Transverse colon (tissue), 4 donors: ENCODE data around the gene ARFIP1. TPM values are rescaled to one million over a fixed set of nuclear protein-coding genes. Genes with fewer than 3 reads are reported as not detected.
A peak's percentile ranks its signal among the peaks of the same experiment; 100 is the strongest.

Source experiments
- DNase-seq: peaks from one replicate; pipeline ENCODE4 v3.0.0-alpha.2; 2019
- H3K27ac ChIP-seq, 4 donors: fragments of 200-600 bp; sonication (generic); 2 replicates each; pipeline ENCODE4 v1.5.1; 2016 to 2018; ENCODE audit warnings: inconsistent platforms in 4 of 4
- H3K27me3 ChIP-seq: fragments of 200-600 bp; sonication (generic); 2 replicates; pipeline ENCODE4 v1.5.1; 2017; ENCODE audit warnings: inconsistent platforms
- H3K36me3 ChIP-seq, 4 donors: fragments of 200-600 bp; sonication (generic); 2 replicates each; pipeline ENCODE4 v1.5.1; 2017 to 2019; ENCODE audit warnings: inconsistent platforms in 4 of 4
- H3K4me1 ChIP-seq, 4 donors: fragments of 200-600 bp; sonication (generic); 2 replicates each; pipeline ENCODE4 v1.5.1; 2017 to 2020; ENCODE audit warnings: inconsistent platforms in 4 of 4
- H3K4me3 ChIP-seq, 4 donors: fragments of 200-600 bp; sonication (generic); 1 replicate in 1 of 4; 2 replicates in 3 of 4; pipeline versions ENCODE4 v1.5.1 to v1.6.1; 2017 to 2019; ENCODE audit warnings: inconsistent platforms in 4 of 4
- H3K9me3 ChIP-seq, 2 donors: fragments of 200-600 bp; sonication (generic); 2 replicates each; pipeline ENCODE4 v1.5.1; 2017 to 2019; ENCODE audit warnings: inconsistent platforms in 2 of 2
- CTCF ChIP-seq, 5 experiments: fragments of 200-600 bp in 3 of 5; fragments of 450-650 bp in 2 of 5; sonication (generic) in 3 of 5; IDR thresholded peaks; 1 replicate in 2 of 5; 2 replicates in 3 of 5; pipeline ENCODE4 v1.5.1; 2016 to 2017; ENCODE audit warnings: antibody characterized with exemption in 5 of 5, inconsistent platforms in 3 of 5, mild to moderate bottlenecking in 2 of 5, moderate library complexity in 1 of 5
- EP300 ChIP-seq: sonication (generic); formaldehyde crosslinking; IDR thresholded peaks from one replicate; pipeline ENCODE4 v1.6.1; 2017; ENCODE audit warnings: antibody characterized with exemption, low read depth
- POLR2A ChIP-seq: fragments of 450-650 bp; IDR thresholded peaks from one replicate; pipeline ENCODE4 v1.6.1; 2016; ENCODE audit warnings: antibody characterized with exemption, mild to moderate bottlenecking, moderate library complexity
- POLR2AphosphoS5 ChIP-seq, 3 donors: sonication (generic); formaldehyde crosslinking; IDR thresholded peaks; one replicate each; pipeline ENCODE4 v1.6.1; 2016; ENCODE audit warnings: antibody characterized with exemption in 3 of 3
- WGBS, 2 donors: methylation state at CpG; one replicate each; pipeline ENCODE4 v1.1.5; 2018; ENCODE audit warnings: low coverage in 1 of 2; 5-methylcytosine and 5-hydroxymethylcytosine counted together
- in situ Hi-C, 4 donors: fragments of 200-750 bp; cut with MboI; loops; one replicate each; pipeline versions ENCODE4 v1.15.0 to v1.15.1; 2017; ENCODE audit warnings: low sequenced_read_pairs in 3 of 4, low pct_ligation_motif_present in 1 of 4, low pct_unique_long_range_greater_than_20kb in 1 of 4
- intact Hi-C: fragments of 100-400 bp; cut with DNase I; formaldehyde crosslinking; loops from one replicate; pipeline ENCODE4 v1.15.1; 2023; ENCODE audit warnings: low total_unique reads
- total RNA-seq, 4 donors: library from RNA; depleted of rRNA; stranded (reverse); fragments of >200 nt; gene quantifications; one replicate each; pipeline ENCODE4 v1.1.0, GENCODE V29; 2016

ARFIP1 gene
- total RNA-seq, 4 donors from 2014 or later, result 35.0 to 115 (median 46.2) TPM

GRCh38 chr4:152954741-152955140 lies 175.0 kb downstream of the ARFIP1 start:
- Histone ChIP-seq H3K9me3 (no peaks in the 10 kb centered on the region), H3K36me3 (no peaks in the 10 kb centered on the region), H3K27me3 (no peaks in the 10 kb centered on the region), H3K4me3 (no peak overlapping the region), H3K4me1 (peaks cover 0 to 65% (median 32%) of the 10 kb centered on the region in 4 donors), H3K27ac (peak overlapping the region in 1 of 4 donors; percentile 25)
- in situ Hi-C loops (no loop called here), intact Hi-C loops (no loop called here)
- no peak for DNase-seq
- TF ChIP-seq EP300, result no peak
- TF ChIP-seq POLR2A, result no peak
- no peak for TF ChIP-seq POLR2AphosphoS5 (IDR thresholded peaks at IDR 0.05)
- no peak for TF ChIP-seq CTCF (IDR thresholded peaks at IDR 0.05)
- 52 to 58% methylated on average over 1 of the region's 1 CpG for WGBS, 2 donors

- peaks cover 0 to 51% (median 22%) of the 10 kb centered on the region in 4 donors for H3K4me1 ChIP-seq
- in situ Hi-C loops (no loop called here), intact Hi-C loops (no loop called here)
- H3K27ac ChIP-seq, result peak overlapping the region; percentile 70 to 80 (median 79)
- H3K27me3 ChIP-seq, result no peaks in the 10 kb centered on the region
- H3K36me3 ChIP-seq, result no peaks in the 10 kb centered on the region
- no peak overlapping the region for H3K4me3 ChIP-seq
- WGBS, 2 donors, result 52 to 57% methylated on average over 2 of the region's 2 CpGs
- no peak for TF ChIP-seq POLR2A
- no peak for TF ChIP-seq CTCF (IDR thresholded peaks at IDR 0.05)
- no peak for TF ChIP-seq EP300
- no peak for TF ChIP-seq POLR2AphosphoS5 (IDR thresholded peaks at IDR 0.05)
- no peak for DNase-seq
- H3K9me3 ChIP-seq, result no peaks in the 10 kb centered on the region
Measured at GRCh38 chr4:152956147-152956546, 176.4 kb downstream of the ARFIP1 start.

- in situ Hi-C loops (no loop called here), intact Hi-C loops (no loop called here)
- TF ChIP-seq POLR2A (peak; percentile 39), EP300 (no peak), CTCF (IDR thresholded peaks at IDR 0.05) (no peak), POLR2AphosphoS5 (IDR thresholded peaks at IDR 0.05) (peak; percentile 54 to 70 (median 59))
- DNase-seq, result peak; percentile 65
- peaks cover 0 to 44% (median 22%) of the 10 kb centered on the region in 4 donors for H3K4me1 ChIP-seq
- no peak overlapping the region for H3K4me3 ChIP-seq
- peak overlapping the region; percentile 70 to 80 (median 79) for H3K27ac ChIP-seq
- WGBS, 2 donors, result 49 to 63% methylated on average over 4 to 12 of the region's 12 CpGs
- H3K27me3 ChIP-seq, result no peaks in the 10 kb centered on the region
- no peaks in the 10 kb centered on the region for H3K9me3 ChIP-seq
- no peaks in the 10 kb centered on the region for H3K36me3 ChIP-seq
Measured at GRCh38 chr4:152956650-152957436, 177.1 kb downstream of the ARFIP1 start.

GRCh38 chr4:152957437-152958171 lies 177.8 kb downstream of the ARFIP1 start:
- intact Hi-C loops, result no loop called here
- 42 to 53% methylated on average over 5 to 11 of the region's 11 CpGs for WGBS, 2 donors
- H3K27me3 ChIP-seq, result no peaks in the 10 kb centered on the region
- no peaks in the 10 kb centered on the region for H3K36me3 ChIP-seq
- TF ChIP-seq POLR2A (peak; percentile 38), EP300 (no peak), POLR2AphosphoS5 (IDR thresholded peaks at IDR 0.05) (peak in 2 of 3 donors; percentile 33 to 54), CTCF (IDR thresholded peaks at IDR 0.05) (peak in 4 of 5 experiments; percentile 7 to 58 (median 28))
- no peaks in the 10 kb centered on the region for H3K9me3 ChIP-seq
- peak overlapping the region; percentile 70 to 80 (median 79) for H3K27ac ChIP-seq
- H3K4me1 ChIP-seq, result peaks cover 0 to 39% (median 22%) of the 10 kb centered on the region in 4 donors
- peak; percentile 83 for DNase-seq
- in situ Hi-C loops, result no loop called here
- H3K4me3 ChIP-seq, result peak overlapping the region in 1 of 4 donors; percentile 19
